NCI-H2081 (cell line): ENCODE data around the gene ANAPC10.
"Not testable (repeated sequence)": the region's sequence is repeated elsewhere in the genome, so short reads cannot be mapped to it uniquely, and the experiment has no call there.

Source experiments
- DNase-seq, 2 experiments: peaks; one replicate each; lab custom pipeline; 2025; lab: John Stamatoyannopoulos, UW

ANAPC10 gene, protein sequence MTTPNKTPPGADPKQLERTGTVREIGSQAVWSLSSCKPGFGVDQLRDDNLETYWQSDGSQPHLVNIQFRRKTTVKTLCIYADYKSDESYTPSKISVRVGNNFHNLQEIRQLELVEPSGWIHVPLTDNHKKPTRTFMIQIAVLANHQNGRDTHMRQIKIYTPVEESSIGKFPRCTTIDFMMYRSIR

DNA sequence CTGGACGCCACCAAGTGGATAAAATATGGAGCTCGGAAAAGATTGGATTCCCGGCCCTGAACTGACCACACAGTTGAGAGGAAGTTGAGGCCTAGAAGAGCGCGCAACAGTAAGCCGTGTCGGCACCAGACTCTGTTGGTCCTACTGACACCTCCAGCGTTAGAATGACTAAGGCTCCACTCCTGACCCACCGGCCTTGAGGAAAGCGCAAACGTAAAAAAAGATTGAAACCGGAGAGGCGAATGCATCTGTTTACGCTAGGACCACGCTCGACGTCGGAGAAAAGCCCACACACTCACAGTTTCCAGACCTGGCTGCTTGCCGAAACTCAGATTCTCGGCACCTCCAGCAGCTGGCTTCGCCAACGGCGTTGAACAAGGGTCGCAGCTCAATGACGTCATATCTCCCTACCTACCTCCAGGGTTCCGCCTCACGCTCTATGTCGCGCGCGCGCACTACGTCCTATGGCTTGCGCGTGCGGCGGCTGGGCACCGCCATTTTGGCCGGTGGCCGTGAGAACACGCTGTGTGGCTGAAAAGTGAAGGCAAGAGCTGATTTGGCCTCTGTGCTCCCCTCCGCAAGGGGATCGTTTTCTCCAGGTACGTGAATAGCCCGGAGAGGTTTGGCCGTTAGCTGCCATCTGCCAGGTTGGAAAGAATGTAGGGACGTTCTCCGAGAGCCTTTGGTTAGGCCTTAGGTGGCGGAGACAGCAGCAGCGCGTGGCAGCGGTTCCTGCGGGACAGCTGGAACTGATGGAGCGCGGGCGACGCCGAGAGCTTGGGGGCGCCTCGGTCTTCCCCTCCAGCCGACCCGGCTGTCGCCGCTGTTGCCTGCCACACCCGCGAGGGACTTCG, at the start of gene ANAPC10, which contains the start of gene ABCE1:
Gene ANAPC10 (minus strand): TSS at position 376 of the 854 bp plus-strand sequence. CDS start 2,097 bp downstream, outside the sequence.
Gene ABCE1 (plus strand): TSS at position 491 of the 854 bp plus-strand sequence. CDS start 6,102 bp downstream, outside the sequence.
- peak; percentile 89 to 96 for DNase-seq

- not testable (repeated sequence) for DNase-seq
Measured at GRCh38 chr4:145136219-145136618, 38.2 kb upstream of the ANAPC10 start.

DNA sequence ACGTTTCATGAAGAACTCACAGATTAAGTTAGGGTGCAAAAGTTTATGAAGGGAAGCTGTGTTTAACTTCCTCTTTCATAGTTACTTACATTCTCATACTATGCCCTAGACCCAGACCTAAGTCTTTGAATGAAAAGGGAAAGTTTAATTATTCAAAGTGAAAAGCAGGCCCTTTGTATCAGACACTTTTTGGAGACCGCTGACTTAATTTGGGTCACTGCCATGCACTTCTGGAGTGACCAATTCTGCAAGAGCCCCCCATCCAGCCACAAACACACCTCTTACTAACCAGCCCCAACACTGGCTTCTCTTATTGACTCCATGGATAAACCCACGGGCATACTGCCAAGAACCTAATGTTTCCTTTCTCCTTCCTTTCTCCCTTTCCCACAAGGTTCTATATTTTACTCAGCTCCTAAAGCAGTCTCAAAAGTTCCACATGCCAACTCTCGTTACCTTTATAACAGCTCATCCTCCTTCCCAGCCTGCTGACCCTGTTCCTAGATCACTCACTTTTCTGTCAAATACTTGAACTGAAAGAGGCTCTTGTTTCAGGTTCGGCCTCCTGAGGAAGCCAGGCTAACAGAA, 34.6 kb upstream of the ANAPC10 start:
- peak in 1 of 2 experiments; percentile 1 for DNase-seq

DNA sequence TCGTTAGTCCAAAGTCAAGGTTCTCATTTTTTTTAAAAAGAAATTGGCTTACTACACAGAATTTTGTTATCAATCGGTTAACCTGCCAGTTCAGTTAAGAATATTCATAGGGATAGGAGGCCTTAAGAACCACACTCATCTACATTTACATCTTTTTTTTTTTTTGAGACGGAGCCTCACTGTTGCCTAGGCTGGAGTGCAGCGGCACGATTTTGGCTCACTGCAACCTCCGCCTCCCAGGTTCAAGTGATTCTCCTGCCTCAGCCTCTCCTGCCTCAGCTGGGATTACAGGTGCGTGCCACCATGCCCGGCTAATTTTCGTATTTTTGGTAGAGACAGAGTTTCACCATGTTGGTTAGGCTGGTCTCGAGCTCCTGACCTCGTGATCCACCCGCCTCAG, 33.9 kb upstream of the ANAPC10 start:
- no peak for DNase-seq

- no peak for DNase-seq
Measured at GRCh38 chr4:145130788-145131399, 32.9 kb upstream of the ANAPC10 start.

- DNase-seq = no peak
Measured at GRCh38 chr4:145130130-145130529, 32.1 kb upstream of the ANAPC10 start.

GRCh38 chr4:145125396-145125795, 27.4 kb upstream of the ANAPC10 start:
- no peak for DNase-seq

- DNase-seq = no peak
Measured at GRCh38 chr4:145108128-145108527, 10.1 kb upstream of the ANAPC10 start.

GRCh38 chr4:145107126-145107525, 9.1 kb upstream of the ANAPC10 start:
- no peak for DNase-seq

DNA sequence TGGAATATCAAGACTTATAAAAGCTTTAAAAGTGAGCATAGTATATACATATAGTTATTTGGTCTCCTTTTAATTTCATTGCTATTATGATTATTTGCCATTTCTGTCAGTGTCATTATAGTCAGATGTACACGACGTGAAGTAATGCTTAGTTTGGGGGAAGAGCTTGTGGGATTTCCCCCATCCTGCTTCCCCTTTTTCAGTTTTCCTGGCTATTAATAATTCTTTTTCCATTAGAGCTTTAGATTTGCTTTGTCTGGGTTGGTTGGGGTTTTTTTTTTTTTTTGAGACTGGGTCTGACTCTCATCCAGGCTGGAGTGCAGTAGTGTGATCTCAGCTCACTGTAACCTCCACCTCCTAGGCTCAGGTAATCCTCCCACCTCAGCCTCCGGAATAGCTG, 5.5 kb upstream of the ANAPC10 start:
- no peak for DNase-seq

DNA sequence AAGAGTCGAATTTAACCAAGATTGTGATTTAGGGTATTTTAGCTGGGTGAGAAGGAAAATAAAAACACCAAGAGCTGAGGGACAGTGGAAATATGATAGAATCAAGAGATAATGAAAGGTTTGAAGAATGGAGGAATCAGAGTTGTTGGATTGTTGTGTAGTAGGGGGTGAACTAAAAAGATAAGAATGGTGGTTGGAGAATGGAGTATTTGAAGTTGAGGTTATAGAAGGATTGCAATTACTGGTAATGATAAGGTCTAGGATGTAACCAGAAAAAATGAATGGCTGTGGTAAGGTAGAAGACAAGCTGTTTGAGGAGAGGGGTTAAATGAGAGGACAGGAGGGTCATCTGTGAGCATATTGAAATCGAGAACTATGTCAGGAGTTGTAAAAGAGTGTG, 4.6 kb upstream of the ANAPC10 start:
- no peak for DNase-seq

DNA sequence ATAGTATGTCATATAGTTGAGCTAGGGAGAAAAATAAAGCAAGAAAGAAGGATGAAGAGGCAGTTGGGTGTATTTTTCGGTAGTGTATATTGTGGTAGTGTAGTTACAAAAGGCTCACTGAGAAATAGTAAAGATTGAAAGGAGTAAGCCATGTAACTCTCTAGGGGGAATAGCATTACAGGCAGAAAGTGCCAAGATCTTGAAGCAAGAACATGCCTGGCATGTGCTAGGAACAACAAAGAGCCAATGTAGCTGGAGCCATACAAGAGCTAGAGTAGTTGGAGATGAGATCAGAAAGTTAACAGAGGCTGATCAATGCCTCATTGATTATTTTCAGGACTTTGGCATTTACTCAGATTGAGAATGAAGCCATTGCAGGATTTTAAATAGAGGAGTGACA, 3.1 kb upstream of the ANAPC10 start:
- DNase-seq = no peak

DNA sequence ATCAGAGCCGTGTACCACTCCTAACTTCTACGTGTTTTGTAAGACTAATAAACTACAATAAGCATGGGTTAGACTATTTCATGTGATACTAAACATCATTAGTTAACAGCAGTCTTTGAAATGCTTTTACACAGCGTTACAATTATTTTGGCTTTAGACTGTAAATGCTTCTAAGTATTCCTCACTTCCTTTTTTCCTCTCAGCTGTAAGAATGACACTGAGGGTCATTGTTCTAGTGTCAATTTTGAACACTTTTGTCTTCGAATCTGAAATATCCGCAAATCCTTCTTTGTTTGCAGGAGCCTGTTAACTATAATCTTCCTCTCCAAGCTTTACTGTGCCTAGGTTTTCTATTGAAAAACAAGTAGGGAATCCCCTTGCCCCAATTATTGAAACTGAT, 1.7 kb upstream of the ANAPC10 start:
- DNase-seq = no peak

DNA sequence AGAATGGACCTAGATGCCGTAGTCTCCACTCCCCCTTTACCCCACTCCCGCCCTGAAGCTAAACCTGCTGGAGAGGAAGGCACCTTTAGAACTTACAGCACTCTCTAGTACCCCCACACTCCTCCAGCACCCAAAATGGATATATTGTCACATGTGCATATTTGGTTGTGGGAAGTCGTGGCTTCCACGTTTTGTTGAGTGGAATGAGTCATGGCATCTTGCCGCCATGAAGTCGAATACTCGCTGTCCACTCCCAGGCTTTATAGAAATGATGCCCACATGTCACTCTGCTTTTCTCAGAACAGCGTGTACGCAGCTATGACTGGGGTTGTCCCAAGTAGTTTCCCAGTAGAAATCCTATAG, 660 bp upstream of the ANAPC10 start:
- peak in 1 of 2 experiments; percentile 40 for DNase-seq

DNA sequence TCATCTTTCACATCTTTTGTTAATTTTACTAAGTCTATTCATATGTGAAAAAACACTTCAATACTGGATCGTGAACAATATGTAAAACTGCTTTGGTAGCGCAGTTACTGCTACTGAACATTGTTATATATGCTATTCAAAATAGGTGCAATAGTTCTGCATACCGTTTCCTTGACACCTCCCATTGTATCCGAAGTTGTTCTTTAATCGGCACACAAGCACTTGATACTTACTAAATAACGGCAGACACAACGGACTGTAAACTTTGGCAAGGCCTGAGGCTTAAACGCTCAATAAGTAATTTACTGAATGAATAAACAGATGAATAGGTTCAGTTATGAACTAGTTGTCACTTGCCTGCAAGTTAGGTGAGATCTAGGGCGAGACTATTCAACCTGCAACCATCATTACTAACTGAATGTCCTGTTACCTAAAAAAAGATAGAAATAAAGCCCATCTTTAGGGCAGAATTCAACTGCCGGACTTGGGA, 620 bp downstream of the ANAPC10 start:
- DNase-seq = no peak

DNA sequence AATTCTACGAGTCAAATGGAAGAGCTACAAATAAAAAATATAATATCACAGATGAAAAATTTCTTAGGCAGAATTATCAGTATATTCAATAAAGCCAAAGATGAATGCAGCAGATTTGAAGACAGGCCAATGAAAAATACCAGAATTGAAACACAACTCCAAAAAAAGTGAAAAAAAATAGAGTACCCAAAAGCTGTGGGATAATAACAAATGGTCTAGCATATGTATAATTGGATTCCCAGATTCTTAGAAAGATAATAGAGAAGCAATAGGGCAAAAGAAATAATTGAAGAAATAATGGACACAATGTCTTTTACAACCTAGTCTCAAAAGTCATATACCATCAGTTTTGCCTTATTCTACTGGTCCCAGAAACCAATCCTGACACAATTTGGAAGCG, 4.4 kb downstream of the ANAPC10 start:
- DNase-seq = no peak

- DNase-seq = no peak
Measured at GRCh38 chr4:145090380-145090779, 7.6 kb downstream of the ANAPC10 start.

GRCh38 chr4:145083891-145084605, 13.9 kb downstream of the ANAPC10 start:
- no peak for DNase-seq

GRCh38 chr4:145081756-145082155, 16.2 kb downstream of the ANAPC10 start:
- DNase-seq = no peak

- no peak for DNase-seq
Measured at GRCh38 chr4:145076469-145076855, 21.5 kb downstream of the ANAPC10 start.

DNA sequence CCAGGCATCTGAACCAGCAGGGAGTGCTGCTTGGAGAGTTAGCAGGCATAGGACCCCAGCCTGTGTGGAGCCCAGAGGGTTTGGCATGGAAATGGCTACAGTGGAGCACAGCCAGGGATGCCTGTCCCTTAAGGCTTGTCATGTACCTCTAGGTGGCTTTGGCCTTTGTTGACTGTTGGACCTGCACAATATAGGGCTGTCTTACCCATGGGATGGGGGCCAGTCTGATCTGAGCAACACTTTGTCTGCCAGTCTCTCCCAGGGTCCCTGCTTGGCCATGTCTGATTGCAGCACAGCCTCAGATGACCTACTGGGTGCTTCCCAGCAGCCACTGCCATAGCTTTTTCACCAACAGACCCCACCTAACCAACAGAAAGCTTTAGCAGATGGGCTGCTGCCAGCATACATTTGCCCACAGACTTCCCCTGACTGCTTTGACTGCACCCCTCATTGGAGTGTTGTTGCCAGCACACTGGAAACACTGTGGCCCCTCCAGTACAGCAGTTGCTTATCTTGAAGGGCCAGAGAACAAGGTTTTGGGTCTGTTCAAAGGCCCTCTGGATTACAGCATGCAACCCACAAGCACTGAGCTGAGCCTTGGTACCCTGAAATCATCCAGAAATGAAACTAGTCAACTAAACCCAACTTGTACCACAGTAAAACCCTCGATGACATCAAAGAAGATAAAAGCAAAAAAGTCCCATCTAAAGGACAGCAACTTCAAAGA, 22.1 kb downstream of the ANAPC10 start:
- no peak for DNase-seq
